HepG2 (cell line): ENCODE measurements around the gene SORBS2. TPM values are rescaled to one million over a fixed set of nuclear protein-coding genes. Genes with fewer than 3 reads are reported as not detected.

ENCODE experiments used
- ATF5 ChIP-seq: sonication (generic); formaldehyde crosslinking; IDR thresholded peaks from 2 replicates; pipeline ENCODE4 v1.4.0; 2020; ENCODE audit warnings: mild to moderate bottlenecking, low read depth, missing genetic modification reagents
- HOXA5 ChIP-seq: sonication (generic); formaldehyde crosslinking; IDR thresholded peaks from 2 replicates; pipeline ENCODE4 v1.4.0; 2020; ENCODE audit warnings: missing genetic modification reagents
- HOXA9 ChIP-seq: sonication (generic); formaldehyde crosslinking; IDR thresholded peaks from 2 replicates; pipeline ENCODE4 v1.8.1; 2022; ENCODE audit warnings: missing genetic modification reagents, mild to moderate bottlenecking, moderate library complexity, borderline replicate concordance
- HOXD1 ChIP-seq: sonication (generic); formaldehyde crosslinking; IDR thresholded peaks from 2 replicates; pipeline ENCODE4 v1.5.0; 2020; ENCODE audit warnings: missing genetic modification reagents
- ISL2 ChIP-seq: sonication (generic); formaldehyde crosslinking; IDR thresholded peaks from 2 replicates; pipeline ENCODE4 v1.5.0; 2020; ENCODE audit warnings: missing genetic modification reagents
- NCOA2 ChIP-seq: sonication (generic); formaldehyde crosslinking; IDR thresholded peaks from 2 replicates; pipeline ENCODE4 v1.8.0; 2022; ENCODE audit warnings: inconsistent platforms
- NR2C2 ChIP-seq: sonication (generic); formaldehyde crosslinking; IDR thresholded peaks from 2 replicates; pipeline ENCODE4 v1.4.0; 2020; ENCODE audit warnings: missing genetic modification reagents, mild to moderate bottlenecking, moderate library complexity, borderline replicate concordance
- PCBP2 ChIP-seq: fragments of 200-400 bp; formaldehyde crosslinking; optimal IDR thresholded peaks from 2 replicates; pipeline ENCODE3; 2018; ENCODE audit warnings: low read length, low read depth; ENCODE audit not compliant: poor library complexity, severe bottlenecking
- RARA ChIP-seq: IDR thresholded peaks from 2 replicates; pipeline ENCODE4 v1.6.1; 2016; ENCODE audit warnings: missing genetic modification reagents, missing compliant biosample characterization
- RNF219 ChIP-seq: sonication (generic); formaldehyde crosslinking; IDR thresholded peaks from 2 replicates; pipeline ENCODE4 v1.5.0; 2020; ENCODE audit warnings: mild to moderate bottlenecking, missing genetic modification reagents
- SOX13 ChIP-seq, 3 experiments: fragments of 450-650 bp in 1 of 3; sonication (generic) in 1 of 3; formaldehyde crosslinking in 1 of 3; IDR thresholded peaks in 2 of 3; conservative IDR thresholded peaks in 1 of 3; 2 replicates each; pipeline versions ENCODE4 v1.5.0 to v1.6.1; 2016 to 2020; ENCODE audit warnings: antibody characterized with exemption in 1 of 3, mild to moderate bottlenecking in 1 of 3, missing compliant biosample characterization in 1 of 3, missing genetic modification reagents in 1 of 3, moderate library complexity in 1 of 3
- STAG1 ChIP-seq: sonication (generic); formaldehyde crosslinking; IDR thresholded peaks from 2 replicates; pipeline ENCODE4 v1.4.0; 2020; ENCODE audit warnings: missing genetic modification reagents
- TBL1XR1 ChIP-seq: fragments of 150-350 bp; IDR thresholded peaks from 2 replicates; pipeline ENCODE4 v1.6.1; 2014; ENCODE audit warnings: borderline replicate concordance, low read length; ENCODE audit not compliant: partially characterized antibody
- TEF ChIP-seq: sonication (generic); formaldehyde crosslinking; IDR thresholded peaks from 2 replicates; pipeline ENCODE4 v1.5.0; 2020; ENCODE audit warnings: missing genetic modification reagents
- THAP11 ChIP-seq: IDR thresholded peaks from 2 replicates; pipeline ENCODE4 v1.6.1; 2016; ENCODE audit warnings: missing biosample characterization, missing genetic modification reagents
- TRIM24 ChIP-seq: sonication (generic); formaldehyde crosslinking; IDR thresholded peaks from 2 replicates; pipeline ENCODE4 v1.8.0; 2022; ENCODE audit warnings: mild to moderate bottlenecking, missing genetic modification reagents
- UBTF ChIP-seq: sonication (generic); formaldehyde crosslinking; IDR thresholded peaks from 2 replicates; pipeline ENCODE4 v1.4.0; 2020; ENCODE audit warnings: mild to moderate bottlenecking, missing genetic modification reagents
- ZGPAT ChIP-seq: IDR thresholded peaks from 2 replicates; pipeline ENCODE4 v1.6.1; 2016; ENCODE audit warnings: mild to moderate bottlenecking
- ZNF326 ChIP-seq: sonication (generic); formaldehyde crosslinking; IDR thresholded peaks from 2 replicates; pipeline ENCODE4 v1.4.0; 2020; ENCODE audit warnings: missing genetic modification reagents, borderline replicate concordance
- ZNF709 ChIP-seq: sonication (generic); formaldehyde crosslinking; IDR thresholded peaks from 2 replicates; pipeline ENCODE4 v1.5.0; 2020; ENCODE audit warnings: mild to moderate bottlenecking, missing genetic modification reagents
- polyA plus RNA-seq, 8 experiments: library from polyadenylated mRNA; depleted of rRNA in 3 of 8; stranded (reverse) in 7 of 8; unstranded in 1 of 8; fragments of >200 nt; fragmentation: Illumina TruSeq in 4 of 8; extraction: Trizol in 4 of 8; gene quantifications; 2 replicates each; pipeline versions ENCODE4 v1.2.1 to v1.2.3, GENCODE V29; 2011 to 2016; ENCODE audit warnings: low read depth in 4 of 8, missing spikeins in 1 of 8, mixed read lengths in 1 of 8; ENCODE audit not compliant: insufficient read depth in 1 of 8
- total RNA-seq, 5 experiments: library from RNA; depleted of rRNA; stranded (reverse); fragments of >200 nt; fragmentation: Illumina TruSeq; extraction: Trizol; gene quantifications; 2 replicates each; pipeline ENCODE4 v1.2.3, GENCODE V29; 2016; ENCODE audit warnings: low read depth in 1 of 5

SORBS2 gene
- total and polyA plus RNA-seq, 2 of the 13 experiments (the other 11 are each of a cell fraction or from before 2014, with no cell fraction given): 25.0 to 80.5 TPM

- TF ChIP-seq SOX13 (IDR thresholded peaks at IDR 0.05) (no peak), SOX13 (CRISPR knock-in tag; conservative IDR thresholded peaks at IDR 0.05 in 1 of 2, IDR thresholded peaks at IDR 0.05 in 1 of 2) (peak in 1 of 2 experiments; percentile 60; a peak in 2 of 4 replicates), TRIM24 (CRISPR knock-in tag) (peak; percentile 63; the same call in 1 of the 2 replicates), STAG1 (CRISPR knock-in tag) (no peak), ISL2 (CRISPR knock-in tag) (0 out of 2 replicates have a peak, but pooled peaks have one; percentile 47), RARA (CRISPR knock-in tag) (peak; percentile 21; the same call in 1 of the 2 replicates), THAP11 (peak; percentile 45; the same call in 1 of the 2 replicates), NCOA2 (CRISPR knock-in tag) (peak; percentile 62), UBTF (CRISPR knock-in tag) (no peak), TBL1XR1 (no peak), RNF219 (CRISPR knock-in tag) (no peak), HOXA5 (CRISPR knock-in tag) (peak; percentile 76; the same call in 1 of the 2 replicates), ZNF326 (no peak), HOXD1 (CRISPR knock-in tag) (0 out of 2 replicates have a peak, but pooled peaks have one; percentile 33), TEF (no peak), PCBP2 (no peak), ZNF709 (CRISPR knock-in tag) (no peak), ATF5 (CRISPR knock-in tag) (no peak), NR2C2 (CRISPR knock-in tag) (peak; percentile 55; the same call in 1 of the 2 replicates), ZGPAT (CRISPR knock-in tag) (peak; percentile 66; the same call in 1 of the 2 replicates), HOXA9 (CRISPR knock-in tag) (no peak)
Measured at GRCh38 chr4:185567381-185568376, 244.3 kb downstream of the SORBS2 start (continued).
